Astrocyte (in vitro differentiated cells and primary cell): ENCODE measurements around the gene NR6A1.

Experiments used
- CTCF ChIP-seq: IDR thresholded peaks from 2 replicates; pipeline ENCODE4 v1.5.1; 2011; ENCODE audit warnings: low read depth, mild to moderate bottlenecking, inconsistent platforms, low read length, moderate library complexity; ENCODE audit not compliant: insufficient read depth
- EZH2 ChIP-seq: IDR thresholded peaks from 2 replicates; pipeline ENCODE4 v1.6.1; 2012; ENCODE audit warnings: mild to moderate bottlenecking, low read length, inconsistent platforms; ENCODE audit not compliant: insufficient read depth

DNA sequence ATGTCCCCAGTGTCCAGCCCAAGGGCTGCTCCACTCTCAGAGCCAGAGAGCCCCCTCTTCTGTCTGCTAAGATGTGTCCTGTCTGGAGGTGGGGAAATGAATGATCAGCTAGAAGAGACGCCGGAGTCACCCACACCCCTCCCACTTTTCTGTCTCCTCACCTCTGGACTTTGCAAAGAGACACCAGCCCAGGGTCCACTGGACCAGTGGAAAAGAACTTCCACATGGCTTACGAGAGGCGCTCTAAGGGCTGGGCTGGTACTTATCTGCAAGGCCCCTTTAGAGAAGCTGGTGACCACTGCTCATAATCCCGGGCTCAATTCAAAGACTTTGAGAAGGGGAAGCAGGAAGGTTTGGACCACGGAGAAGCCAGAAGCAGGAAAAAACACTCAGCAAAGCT is 273.1 kb downstream of the NR6A1 start:
- no peak for TF ChIP-seq CTCF
- TF ChIP-seq EZH2 = no peak
